Ishikawa (cell line): ENCODE data around the gene BMPR1A.

Source experiments
- CEBPB ChIP-seq: IDR thresholded peaks from 2 replicates; pipeline ENCODE4 v1.6.1; 2012
- CREB1 ChIP-seq: IDR thresholded peaks from 2 replicates; pipeline ENCODE4 v1.6.1; 2012; ENCODE audit warnings: low read depth
- EGR1 ChIP-seq: IDR thresholded peaks from 2 replicates; pipeline ENCODE4 v1.6.1; 2012
- EP300 ChIP-seq: IDR thresholded peaks from 2 replicates; pipeline ENCODE4 v1.6.1; 2012; ENCODE audit warnings: borderline replicate concordance
- FOXM1 ChIP-seq: IDR thresholded peaks from 2 replicates; pipeline ENCODE4 v1.6.1; 2012; ENCODE audit warnings: low read depth, borderline replicate concordance
- MAX ChIP-seq: IDR thresholded peaks from 2 replicates; pipeline ENCODE4 v1.6.1; 2012
- NFIC ChIP-seq: IDR thresholded peaks from 2 replicates; pipeline ENCODE4 v1.6.1; 2012
- RAD21 ChIP-seq: IDR thresholded peaks from 2 replicates; pipeline ENCODE4 v1.6.1; 2012; ENCODE audit warnings: low read depth
- REST ChIP-seq: IDR thresholded peaks from 2 replicates; pipeline ENCODE4 v1.6.1; 2012; ENCODE audit warnings: low read depth, mild to moderate bottlenecking
- TAF1 ChIP-seq: IDR thresholded peaks from 2 replicates; pipeline ENCODE4 v1.6.1; 2012; ENCODE audit warnings: low read depth, mild to moderate bottlenecking
- TCF12 ChIP-seq: IDR thresholded peaks from 2 replicates; pipeline ENCODE4 v1.6.1; 2012; ENCODE audit warnings: low read depth
- TEAD4 ChIP-seq: IDR thresholded peaks from 2 replicates; pipeline ENCODE4 v1.6.1; 2012
- USF1 ChIP-seq: IDR thresholded peaks from 2 replicates; pipeline ENCODE4 v1.6.1; 2012
- YY1 ChIP-seq: IDR thresholded peaks from 2 replicates; pipeline ENCODE4 v1.6.1; 2012; ENCODE audit warnings: low read depth
- ZBTB7A ChIP-seq: IDR thresholded peaks from 2 replicates; pipeline ENCODE4 v1.6.1; 2012; ENCODE audit warnings: low read depth

The BMPR1A gene

GRCh38 chr10:86867149-86867548 is 110.7 kb downstream of the BMPR1A start:
- TF ChIP-seq MAX (no peak), EP300 (no peak), CEBPB (no peak), RAD21 (no peak), CREB1 (no peak), USF1 (no peak), TCF12 (no peak), REST (no peak), YY1 (no peak), TAF1 (no peak), TEAD4 (no peak), ZBTB7A (no peak), FOXM1 (no peak), NFIC (no peak), EGR1 (no peak)

- TF ChIP-seq NFIC (0 out of 2 replicates have a peak, but pooled peaks have one; percentile 7), YY1 (no peak)
Observed at GRCh38 chr10:86868353-86868752, 111.9 kb downstream of the BMPR1A start.

GRCh38 chr10:86870679-86871078 is 114.3 kb downstream of the BMPR1A start:
- TF ChIP-seq RAD21 (no peak), REST (no peak), TEAD4 (no peak), TAF1 (no peak), CREB1 (no peak), EP300 (no peak), TCF12 (no peak), EGR1 (no peak), USF1 (no peak), NFIC (no peak), ZBTB7A (no peak), MAX (no peak), CEBPB (no peak), FOXM1 (no peak), YY1 (no peak)

GRCh38 chr10:86871563-86872183 is 115.3 kb downstream of the BMPR1A start:
- no peak for TF ChIP-seq REST
- TF ChIP-seq TEAD4: peak; percentile 97
- TF ChIP-seq TAF1: no peak

GRCh38 chr10:86872757-86873156 is 116.3 kb downstream of the BMPR1A start:
- TF ChIP-seq RAD21 (no peak), NFIC (peak; percentile 63)
